Hindlimb muscle (tissue), 1 donor: ENCODE data around the gene DMRTA1. TPM values are rescaled to one million over a fixed set of nuclear protein-coding genes. Genes with fewer than 3 reads are reported as not detected.
"Not testable (repeated sequence)": the region's sequence is repeated elsewhere in the genome, so short reads cannot be mapped to it uniquely, and the experiment has no call there.

Experiments
- DNase-seq: peaks from one replicate; pipeline ENCODE4 v3.0.0-alpha.2; 2013
- polyA plus RNA-seq: library from polyadenylated mRNA; unstranded; fragments of 120-200 nt; gene quantifications from one replicate; pipeline ENCODE4 v1.2.1, GENCODE V29; 2013; ENCODE audit not compliant: insufficient read length

The DMRTA1 gene, protein sequence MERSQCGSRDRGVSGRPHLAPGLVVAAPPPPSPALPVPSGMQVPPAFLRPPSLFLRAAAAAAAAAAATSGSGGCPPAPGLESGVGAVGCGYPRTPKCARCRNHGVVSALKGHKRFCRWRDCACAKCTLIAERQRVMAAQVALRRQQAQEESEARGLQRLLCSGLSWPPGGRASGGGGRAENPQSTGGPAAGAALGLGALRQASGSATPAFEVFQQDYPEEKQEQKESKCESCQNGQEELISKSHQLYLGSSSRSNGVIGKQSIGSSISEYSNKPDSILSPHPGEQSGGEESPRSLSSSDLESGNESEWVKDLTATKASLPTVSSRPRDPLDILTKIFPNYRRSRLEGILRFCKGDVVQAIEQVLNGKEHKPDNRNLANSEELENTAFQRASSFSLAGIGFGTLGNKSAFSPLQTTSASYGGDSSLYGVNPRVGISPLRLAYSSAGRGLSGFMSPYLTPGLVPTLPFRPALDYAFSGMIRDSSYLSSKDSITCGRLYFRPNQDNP
- 0.05 TPM for polyA plus RNA-seq

DNA sequence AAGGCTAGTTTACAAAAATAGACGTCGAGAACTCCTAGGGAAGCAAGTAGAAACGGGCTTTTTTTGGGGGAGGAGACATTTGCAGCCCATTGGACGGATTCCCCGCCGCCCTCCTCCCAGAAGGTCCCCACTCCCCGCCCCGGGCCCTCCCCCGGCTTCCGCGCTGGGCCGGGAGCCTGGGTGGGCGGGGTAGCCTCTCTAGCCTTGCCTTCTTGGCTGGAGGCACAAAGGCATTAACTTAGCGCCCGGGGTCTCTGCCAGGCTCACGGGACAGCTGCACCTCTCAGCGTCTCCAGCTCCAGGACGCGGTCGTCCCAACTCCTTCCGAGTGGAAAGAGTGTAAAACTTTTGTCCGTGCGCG lies at the start of gene DMRTA1:
Gene DMRTA1 (plus strand): TSS at position 236 of the 361 bp plus-strand sequence. CDS start 242 bp downstream, outside the sequence.
- peak; percentile 77 for DNase-seq

DNA sequence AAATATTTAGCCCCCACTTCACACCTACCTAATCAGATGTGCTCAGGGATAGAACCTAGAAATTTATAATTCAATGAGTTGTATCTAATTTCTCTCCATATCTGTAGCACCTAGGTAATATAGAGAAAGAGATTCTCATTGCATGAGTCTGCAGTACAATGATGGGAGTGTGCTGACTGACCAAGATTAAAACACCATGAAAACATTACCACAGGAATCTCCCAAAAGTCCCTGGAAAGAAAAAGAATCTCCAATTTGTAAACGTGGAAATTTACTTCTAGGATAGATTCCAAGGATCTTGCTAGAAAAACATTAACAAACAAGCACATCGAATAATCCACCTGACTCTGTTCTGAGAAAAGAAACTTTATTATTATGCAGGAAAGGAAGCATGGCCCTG lies 45.0 kb upstream of the DMRTA1 start:
- DNase-seq, result no peak

DNA sequence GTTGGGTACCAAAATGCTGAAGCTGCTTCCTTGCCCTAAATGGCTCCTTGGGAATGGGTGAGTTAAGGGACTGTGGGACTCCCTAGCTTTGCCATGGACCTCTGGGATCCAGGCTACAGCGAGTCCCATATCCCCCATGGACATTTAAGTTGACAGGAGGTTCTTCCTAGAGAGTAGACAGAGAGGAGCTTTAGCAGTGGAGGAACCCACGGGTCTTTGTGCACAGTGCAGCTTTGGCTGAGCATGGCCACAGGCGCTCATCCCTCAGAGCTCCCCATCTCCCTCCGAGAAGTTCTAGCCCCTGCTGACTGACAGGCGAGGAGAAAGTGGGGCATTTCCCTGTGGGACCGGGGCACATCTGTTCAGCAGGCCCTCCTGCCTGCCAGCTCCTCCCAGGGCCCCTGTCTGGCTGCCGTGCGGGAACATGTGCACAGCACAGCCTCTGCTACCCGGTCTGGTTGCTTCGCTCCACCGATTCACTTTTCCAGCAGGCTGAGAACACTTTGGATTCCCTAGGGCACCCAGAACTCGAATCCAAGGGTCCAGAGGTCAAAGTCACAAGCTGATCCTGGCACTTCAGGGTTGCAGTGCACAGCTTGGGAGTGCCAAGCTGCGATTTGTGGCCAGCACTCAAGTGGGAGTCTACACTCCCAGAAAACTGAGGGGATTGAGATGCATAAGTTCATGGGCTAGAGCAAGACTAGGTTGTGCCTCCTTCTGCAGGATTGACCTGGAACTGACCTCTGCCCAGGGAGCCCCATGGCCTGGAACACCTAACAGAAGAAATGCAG lies 40.6 kb upstream of the DMRTA1 start:
- no peak for DNase-seq

DNA sequence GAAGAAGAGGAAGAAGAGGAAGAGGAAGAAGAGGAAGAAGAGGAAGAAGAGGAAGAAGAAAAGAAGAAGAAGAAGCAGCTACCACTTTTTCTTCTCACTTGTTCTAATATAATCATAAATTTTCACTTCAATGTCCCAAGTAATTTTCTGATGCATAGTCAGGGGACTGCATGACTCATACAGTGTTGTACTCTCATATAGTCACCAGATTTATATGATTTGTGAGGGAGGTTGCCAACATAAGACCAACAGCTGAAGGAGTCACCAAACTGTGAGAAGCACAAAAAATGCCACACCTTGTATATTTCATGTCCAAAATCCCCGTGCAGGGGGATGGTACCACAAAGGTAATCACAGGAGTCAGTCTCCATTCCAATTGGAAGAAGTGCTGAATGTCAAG lies 32.7 kb upstream of the DMRTA1 start:
- no peak for DNase-seq

DNA sequence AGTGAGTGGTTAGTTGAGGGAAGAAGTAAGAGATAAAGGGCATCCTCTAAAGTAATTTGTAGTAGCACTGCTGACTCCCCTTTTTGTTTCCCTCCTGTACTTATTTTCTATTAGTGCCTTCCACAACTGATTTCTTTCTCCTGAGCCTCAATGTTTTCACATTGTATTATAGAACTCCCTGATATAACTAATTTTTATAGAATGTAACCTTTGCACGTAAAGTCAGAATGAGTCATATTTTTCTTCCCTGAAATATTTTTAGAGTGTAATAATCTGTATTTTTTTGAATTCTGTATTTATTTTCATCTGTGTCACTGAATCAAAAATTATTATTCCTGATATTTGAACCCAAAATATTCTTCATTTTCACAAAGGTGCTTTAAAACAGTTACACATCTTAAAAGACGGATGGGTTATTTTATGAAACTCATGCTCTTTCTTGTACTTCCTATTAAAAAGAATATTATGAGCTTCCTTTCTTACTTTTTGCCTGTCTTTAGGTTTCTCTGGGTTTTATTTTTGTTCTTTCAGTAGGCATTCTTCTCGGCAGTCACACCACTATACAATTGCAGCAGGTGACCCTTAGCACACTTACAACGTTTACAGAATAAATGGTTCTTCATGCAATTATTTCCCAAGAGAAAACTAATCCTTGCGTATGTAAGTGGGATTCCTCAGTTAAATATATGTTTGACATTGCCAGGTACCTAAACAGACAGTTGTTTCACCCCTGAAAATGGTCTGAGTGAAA lies 30.5 kb upstream of the DMRTA1 start:
- no peak for DNase-seq

DNA sequence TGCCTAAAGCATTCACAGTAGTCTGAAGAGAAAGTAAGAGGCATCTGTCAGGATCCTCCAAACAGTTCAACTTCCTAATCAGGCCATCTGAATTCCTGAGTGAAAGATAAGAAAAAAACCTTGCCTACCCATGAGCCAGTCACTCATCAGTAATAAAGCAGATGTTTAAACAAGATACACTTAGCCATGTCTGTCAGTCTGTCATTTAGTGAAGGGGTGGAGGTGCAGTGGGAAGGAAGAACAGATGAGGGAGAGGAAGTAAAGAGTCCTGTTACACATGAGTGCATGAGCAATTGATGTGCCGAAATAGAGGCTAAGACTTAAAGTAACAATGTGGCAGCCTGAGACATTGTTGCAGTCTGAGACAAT lies 29.9 kb upstream of the DMRTA1 start:
- no peak for DNase-seq

DNA sequence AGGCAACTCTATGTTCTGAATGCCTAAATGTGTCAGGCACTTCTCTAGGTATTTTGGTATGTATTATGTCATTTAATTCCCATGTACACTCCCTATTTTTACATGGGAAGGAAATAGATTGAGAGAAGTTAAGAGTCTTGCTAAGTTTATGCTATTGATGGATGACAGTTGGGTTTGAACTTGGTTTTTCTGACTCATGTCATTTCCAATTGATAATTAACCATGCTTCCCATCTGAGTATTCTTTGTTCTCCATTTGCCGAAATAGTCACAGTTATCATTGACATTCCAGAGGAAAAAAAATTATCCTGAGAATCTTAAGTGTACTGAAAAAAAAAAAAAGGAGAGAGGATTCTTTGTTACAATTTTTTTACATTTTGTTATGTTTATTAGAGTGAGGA lies 23.1 kb upstream of the DMRTA1 start:
- no peak for DNase-seq

DNA sequence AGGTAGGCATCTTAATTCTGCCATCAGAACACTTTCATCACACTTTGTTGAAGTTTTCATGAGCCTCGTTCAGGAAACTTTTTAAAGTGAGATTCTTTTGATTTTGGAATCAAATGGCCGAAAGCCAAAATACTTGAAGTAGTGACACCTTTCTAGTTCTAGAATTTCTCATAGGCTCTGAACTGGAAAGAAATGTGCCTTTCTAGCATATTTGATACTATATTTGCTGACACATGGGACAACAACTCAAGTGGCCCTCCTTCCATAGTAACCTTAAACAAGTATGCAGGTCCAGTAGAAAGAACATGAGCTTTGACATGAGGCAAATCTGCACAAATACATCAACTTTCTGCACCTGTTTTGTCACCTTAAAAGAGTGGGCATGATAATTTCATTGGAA lies 22.0 kb upstream of the DMRTA1 start:
- no peak for DNase-seq

DNA sequence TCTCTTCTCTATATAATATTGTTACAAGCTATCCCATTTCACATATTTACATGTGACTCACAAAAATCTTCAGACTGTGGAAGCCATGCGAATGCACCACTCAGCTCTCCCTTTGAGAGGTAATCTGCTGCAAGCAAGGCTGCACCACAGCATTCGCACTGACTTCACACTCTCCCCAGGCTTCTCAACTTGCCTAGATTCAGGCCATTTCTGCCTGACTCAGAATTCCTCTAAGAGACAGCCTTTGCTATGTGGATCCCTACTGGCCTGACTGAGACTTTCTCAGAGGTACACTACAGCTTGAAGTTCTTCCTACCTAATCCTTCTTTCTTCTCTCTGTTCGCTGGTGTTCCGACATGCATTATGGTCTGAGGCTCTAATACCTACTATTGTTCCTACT lies 21.1 kb upstream of the DMRTA1 start:
- no peak for DNase-seq

DNA sequence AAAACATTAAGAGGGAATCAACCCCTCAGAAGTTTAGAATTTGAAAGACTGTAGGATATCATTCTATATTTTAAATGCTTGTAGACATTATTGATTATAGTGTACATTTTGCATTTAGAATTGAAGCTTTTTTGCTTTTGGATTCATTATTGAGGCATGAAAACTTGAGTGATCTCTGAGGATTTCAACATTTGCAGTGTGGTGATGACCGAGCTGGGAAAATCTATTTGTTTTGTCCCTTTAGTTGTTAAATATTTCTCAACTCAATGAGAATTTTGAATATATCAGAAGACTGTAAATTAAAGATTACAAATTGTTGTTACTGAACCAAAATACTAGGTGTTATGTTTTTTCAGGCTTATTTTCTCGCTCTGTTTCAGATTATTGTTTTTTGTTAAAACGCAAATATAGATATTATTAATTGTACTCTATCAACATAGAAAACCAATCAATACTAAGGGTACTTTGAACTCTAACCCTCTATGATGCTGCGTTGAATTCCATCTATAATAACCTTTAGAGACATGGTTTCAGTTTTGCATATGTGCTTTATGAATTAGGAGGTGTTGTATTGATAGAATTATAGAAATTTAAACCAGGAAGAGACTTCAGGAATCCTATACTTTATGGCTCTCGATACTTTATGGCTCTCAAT lies 19.3 kb upstream of the DMRTA1 start:
- DNase-seq, result no peak

DNA sequence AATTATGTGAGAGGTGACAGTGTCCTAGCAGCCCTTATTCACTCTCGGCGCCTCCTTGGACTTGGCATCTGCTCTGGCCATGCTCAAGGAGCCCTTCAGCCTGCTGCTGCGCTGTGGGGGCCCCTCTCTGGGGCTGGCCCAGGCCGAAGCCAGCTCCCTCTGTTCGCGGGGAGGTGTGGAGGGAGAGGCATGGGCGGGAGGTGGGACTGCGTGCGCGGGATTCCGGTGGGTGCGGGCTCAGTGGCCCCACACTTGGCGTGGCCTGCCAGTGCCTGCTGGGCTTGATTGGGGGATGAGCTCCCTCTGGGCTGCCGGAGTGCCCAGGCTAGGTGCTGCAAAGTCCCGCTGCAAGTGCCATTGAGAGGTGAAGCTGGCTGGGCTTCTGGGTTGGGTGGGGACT lies 12.9 kb upstream of the DMRTA1 start:
- DNase-seq, result no peak

DNA sequence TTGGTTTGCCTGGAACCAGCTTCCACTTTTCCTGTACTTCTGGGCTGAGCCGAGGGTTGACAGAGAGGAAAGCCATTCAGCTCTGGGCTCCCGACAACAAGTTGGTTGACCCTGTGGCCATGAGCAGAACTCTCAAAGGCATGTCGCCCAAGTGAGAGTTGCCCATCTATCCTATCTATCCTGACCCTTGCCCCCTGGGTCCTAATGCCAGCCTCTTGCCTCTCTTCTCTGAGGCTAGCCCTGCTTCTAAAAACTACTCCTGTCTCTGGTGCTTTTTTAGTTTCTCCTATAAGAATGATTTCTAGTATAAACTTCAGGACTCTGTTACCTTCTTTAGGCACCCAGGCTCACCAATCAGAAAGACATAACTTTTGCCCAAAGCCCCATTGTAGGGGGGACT lies 11.4 kb upstream of the DMRTA1 start:
- DNase-seq, result not testable (repeated sequence)

DNA sequence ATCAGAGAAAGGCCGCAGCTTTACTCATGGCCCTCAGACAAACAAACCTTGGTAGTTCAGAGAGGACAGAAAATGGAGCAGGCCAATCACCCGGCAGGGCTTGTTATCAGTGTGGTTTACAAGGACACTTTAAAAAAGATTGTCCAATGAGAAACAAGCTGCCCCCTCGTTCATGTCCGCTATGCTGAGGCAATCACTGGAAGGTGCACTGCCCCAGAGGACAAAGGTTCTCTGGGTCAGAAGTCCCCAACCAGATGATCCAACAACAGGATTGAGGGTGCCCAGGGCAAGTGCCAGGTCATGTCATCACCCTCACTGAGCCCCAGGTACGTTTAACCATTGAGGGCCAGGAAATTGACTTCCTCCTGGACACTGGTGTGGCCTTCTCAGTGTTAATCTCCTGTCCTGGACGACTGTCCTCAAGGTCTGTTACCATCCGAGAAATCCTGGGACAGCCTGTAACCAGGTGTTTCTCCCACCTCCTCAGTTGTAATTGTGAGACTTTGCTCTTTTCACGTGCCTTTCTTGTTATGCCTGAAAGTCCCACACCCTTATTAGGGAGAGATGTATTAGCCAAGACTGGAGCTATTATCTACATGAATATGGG lies 9.1 kb upstream of the DMRTA1 start:
- DNase-seq, result not testable (repeated sequence)

DNA sequence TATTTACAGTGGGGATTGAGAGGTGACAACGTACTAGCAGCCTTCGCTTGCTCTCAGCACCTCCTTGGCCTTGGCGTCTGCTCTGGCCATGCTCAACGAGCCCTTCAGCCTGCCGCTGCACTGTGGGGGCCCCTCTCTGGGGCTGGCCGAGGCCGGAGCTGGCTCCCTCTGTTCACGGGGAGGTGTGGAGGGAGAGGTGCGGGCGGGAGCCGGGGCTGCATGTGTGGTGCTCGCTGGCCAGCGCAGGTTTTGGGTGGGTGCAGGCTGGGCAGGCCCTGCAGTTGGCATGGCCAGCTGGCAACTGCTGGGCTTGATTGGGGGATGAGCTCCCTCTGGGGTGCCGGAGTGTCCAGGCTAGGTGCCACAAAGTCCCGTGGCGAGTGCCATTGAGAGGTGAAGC lies 5.8 kb upstream of the DMRTA1 start:
- no peak for DNase-seq

DNA sequence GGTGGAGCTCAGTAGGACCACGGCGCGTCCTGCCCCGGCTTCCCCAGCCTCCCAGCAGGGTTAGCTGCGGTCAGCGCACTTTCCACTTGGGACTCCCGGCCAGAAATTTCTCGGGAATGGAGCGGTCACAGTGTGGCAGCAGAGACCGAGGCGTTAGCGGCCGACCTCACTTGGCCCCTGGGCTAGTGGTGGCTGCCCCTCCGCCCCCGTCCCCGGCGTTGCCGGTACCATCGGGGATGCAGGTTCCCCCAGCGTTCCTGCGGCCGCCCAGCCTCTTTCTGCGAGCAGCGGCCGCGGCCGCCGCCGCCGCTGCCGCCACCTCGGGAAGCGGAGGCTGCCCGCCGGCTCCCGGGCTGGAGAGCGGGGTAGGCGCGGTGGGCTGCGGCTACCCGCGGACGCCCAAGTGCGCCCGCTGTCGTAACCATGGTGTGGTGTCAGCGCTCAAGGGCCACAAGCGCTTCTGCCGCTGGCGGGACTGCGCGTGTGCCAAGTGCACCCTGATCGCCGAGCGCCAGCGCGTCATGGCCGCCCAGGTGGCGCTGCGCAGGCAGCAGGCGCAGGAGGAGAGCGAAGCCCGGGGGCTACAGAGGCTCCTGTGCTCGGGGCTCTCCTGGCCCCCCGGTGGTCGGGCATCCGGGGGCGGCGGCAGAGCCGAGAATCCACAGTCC lies 460 bp downstream of the DMRTA1 start:
- peak; percentile 29 for DNase-seq

DNA sequence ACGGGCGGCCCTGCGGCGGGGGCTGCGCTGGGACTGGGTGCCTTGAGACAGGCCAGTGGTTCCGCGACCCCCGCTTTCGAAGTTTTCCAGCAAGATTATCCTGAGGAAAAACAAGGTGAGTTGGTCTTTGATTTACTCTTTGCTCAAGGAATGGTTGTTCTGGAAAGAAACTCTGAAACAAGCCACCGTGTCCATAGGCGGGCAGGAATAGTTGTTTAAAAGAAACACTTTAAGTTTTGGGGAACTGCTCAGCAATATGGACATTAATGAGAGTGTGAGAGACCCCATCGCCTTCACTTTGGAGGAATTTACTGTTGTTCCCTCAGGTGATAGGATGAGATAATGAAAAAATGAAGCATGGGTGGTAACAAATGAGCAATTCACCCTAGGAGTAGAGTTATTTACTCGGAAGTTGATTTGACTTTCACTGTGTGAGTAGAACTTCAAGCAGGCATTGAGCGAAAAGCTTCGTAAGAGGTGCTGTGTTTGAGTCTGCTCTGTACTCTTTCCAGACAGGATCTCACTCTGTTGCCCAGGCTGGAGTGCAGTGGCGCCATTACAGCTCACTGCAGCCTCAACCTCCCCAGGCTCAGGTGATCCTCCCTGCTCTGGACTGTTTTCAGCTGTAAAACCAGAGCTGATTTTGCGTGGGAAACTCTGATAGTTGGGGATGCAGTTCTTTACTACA lies 1.1 kb downstream of the DMRTA1 start:
- no peak for DNase-seq

DNA sequence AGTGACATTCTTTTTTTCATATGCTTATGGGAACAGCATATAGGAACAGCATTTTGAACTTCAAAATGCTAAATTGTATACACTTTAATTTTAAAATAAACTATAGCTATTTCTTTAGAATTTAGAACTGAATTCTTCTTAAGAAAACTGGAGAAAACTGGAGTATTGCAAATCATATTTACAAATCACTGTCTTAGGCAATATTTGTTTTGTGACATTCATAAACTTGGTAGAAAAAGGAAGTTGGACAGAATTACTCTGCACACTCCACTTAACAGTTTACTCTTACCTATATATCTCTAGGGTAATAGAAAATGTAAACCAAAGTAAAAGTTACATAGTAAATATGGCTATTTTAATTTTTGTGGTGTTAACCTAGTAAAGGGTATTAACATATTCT lies 3.1 kb downstream of the DMRTA1 start:
- no peak for DNase-seq

DNA sequence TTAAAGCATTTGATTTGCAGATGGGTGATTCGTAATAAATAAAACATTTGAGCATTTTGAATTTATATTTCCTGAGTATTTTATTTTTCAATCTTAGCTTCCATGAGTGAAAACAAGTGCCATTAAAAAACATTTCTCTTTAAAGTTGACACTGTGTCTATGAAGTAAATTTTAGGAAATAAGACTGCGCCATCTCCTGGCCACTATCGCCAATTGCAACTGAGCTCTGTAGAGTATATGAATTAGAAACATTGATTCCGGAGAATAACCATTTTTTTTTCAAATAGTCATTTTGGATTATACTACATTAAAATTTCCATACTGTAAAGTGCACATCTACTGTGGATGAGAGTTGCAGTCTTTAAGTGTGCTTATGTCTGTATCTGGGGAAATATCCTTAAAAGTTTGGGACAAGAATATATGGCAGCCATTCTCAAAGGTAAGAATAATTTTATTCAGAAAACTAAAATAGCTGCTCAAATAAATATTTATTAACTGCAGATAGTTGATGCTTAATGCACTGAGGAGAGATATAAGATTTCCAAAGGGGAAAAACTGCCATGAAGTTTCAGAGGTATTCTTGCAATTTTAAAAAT lies 5.9 kb downstream of the DMRTA1 start:
- peak; percentile 6 for DNase-seq

DNA sequence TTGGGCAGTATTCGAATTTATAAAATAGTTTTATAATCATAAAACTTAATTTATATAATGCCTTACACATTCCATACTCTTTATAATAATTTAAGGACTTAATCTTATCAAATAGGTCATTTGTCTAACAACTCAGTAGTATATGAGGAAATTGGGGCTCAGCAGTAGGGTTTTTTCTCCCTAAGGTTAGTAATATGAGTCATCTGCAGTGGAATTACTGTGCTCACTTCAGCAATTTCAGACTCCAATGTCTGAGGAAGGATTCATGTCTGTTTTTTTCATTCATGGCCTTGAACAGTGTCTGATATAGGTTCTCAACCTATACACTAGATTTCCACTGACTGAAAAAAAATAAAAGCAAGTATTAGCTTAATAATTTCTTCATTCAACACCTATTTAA lies 7.4 kb downstream of the DMRTA1 start:
- DNase-seq, result no peak

DNA sequence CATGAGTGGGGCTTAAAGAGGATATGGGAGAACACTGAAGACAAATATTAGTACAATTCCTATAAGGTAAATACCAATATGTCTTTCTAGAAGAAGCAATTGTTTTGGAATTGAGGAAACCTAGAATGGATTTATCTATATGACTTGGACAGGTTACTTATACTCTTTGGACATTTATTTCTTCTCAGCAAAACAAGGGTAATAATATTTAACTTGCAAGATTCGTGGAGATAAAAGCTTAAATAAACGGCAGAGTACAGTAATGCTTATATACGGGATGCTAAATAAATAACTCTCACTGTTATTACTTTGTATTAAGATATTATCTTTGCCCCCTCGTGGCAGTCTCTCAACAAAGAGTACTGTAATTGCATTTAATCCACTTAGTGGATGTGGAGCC lies 8.6 kb downstream of the DMRTA1 start:
- DNase-seq, result no peak

DNA sequence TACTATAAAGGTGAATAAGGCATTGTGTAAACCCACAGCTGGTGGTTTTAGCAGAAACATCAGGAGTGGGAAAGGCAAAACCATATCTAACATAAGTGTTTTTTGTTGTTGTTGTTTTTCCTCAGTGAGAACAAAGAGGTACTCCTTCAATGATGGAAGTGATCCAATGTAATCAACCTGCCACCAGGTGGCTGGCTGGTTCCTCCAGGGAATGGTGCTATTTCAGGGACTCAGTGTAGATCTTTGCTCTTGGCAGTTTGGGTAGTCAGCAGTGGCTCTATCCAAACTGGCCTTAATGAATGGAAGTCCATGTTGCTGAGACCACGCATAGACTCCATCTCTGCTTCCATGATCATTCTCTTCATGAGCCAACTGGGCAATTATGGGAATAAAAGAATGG lies 10.8 kb downstream of the DMRTA1 start:
- DNase-seq, result no peak
